Measurements from ENCODE around the gene SPRY2. TPM values are rescaled to one million over a fixed set of nuclear protein-coding genes. Genes with fewer than 3 reads are reported as not detected.

Gene SPRY2
- total RNA-seq, 2 donors from 2014 or later = 2.1 to 2.6 TPM

- H3K4me3 Mint-ChIP-seq = no peak overlapping the region
- no peak for ATAC-seq
- no peak overlapping the region for H3K27ac Mint-ChIP-seq
- no peaks in the 10 kb centered on the region for H3K4me1 Mint-ChIP-seq (ENCODE audit: low read depth in 2 of 2)
- no peak for DNase-seq (ENCODE audit: low spot score)
- no peaks in the 10 kb centered on the region for H3K36me3 Mint-ChIP-seq
- no peaks in the 10 kb centered on the region for H3K27me3 Mint-ChIP-seq
- H3K9me3 Mint-ChIP-seq = no peaks in the 10 kb centered on the region
These were observed 25.9 kb downstream of the SPRY2 start for GRCh38 chr13:80314711-80315653.

GRCh38 chr13:80313668-80314256, 27.2 kb downstream of the SPRY2 start:
- ATAC-seq (no peak), DNase-seq (ENCODE audit: low spot score) (no peak)
- H3K4me1 Mint-ChIP-seq (ENCODE audit: low read depth in 2 of 2) = no peaks in the 10 kb centered on the region
- H3K36me3 Mint-ChIP-seq = no peaks in the 10 kb centered on the region
- H3K9me3 Mint-ChIP-seq = no peaks in the 10 kb centered on the region
- H3K4me3 Mint-ChIP-seq = no peak overlapping the region
- no peak overlapping the region for H3K27ac Mint-ChIP-seq
- H3K27me3 Mint-ChIP-seq = no peaks in the 10 kb centered on the region

GRCh38 chr13:80312967-80313366, 28.0 kb downstream of the SPRY2 start:
- Mint-ChIP-seq H3K36me3 (no peaks in the 10 kb centered on the region), H3K27ac (no peak overlapping the region), H3K4me1 (ENCODE audit: low read depth in 2 of 2) (no peaks in the 10 kb centered on the region), H3K9me3 (no peaks in the 10 kb centered on the region), H3K27me3 (no peaks in the 10 kb centered on the region), H3K4me3 (no peak overlapping the region)
- ATAC-seq (no peak), DNase-seq (ENCODE audit: low spot score) (no peak)

GRCh38 chr13:80312012-80312704, 28.8 kb downstream of the SPRY2 start:
- Mint-ChIP-seq H3K9me3 (no peaks in the 10 kb centered on the region), H3K27me3 (no peaks in the 10 kb centered on the region), H3K27ac (no peak overlapping the region), H3K4me1 (ENCODE audit: low read depth in 2 of 2) (no peaks in the 10 kb centered on the region), H3K36me3 (no peaks in the 10 kb centered on the region), H3K4me3 (no peak overlapping the region)
- DNase-seq (ENCODE audit: low spot score) (no peak), ATAC-seq (no peak)

GRCh38 chr13:80309926-80310325, 31.0 kb downstream of the SPRY2 start:
- no peaks in the 10 kb centered on the region for H3K27me3 Mint-ChIP-seq
- peaks cover 5 to 8% of the 10 kb centered on the region in 2 donors for H3K4me1 Mint-ChIP-seq (ENCODE audit: low read depth in 2 of 2)
- ATAC-seq (no peak), DNase-seq (ENCODE audit: low spot score) (no peak)
- H3K9me3 Mint-ChIP-seq = no peaks in the 10 kb centered on the region
- H3K4me3 Mint-ChIP-seq = no peak overlapping the region
- no peak overlapping the region for H3K27ac Mint-ChIP-seq
- no peaks in the 10 kb centered on the region for H3K36me3 Mint-ChIP-seq

GRCh38 chr13:80307401-80307987, 33.4 kb downstream of the SPRY2 start:
- Mint-ChIP-seq H3K9me3 (no peaks in the 10 kb centered on the region), H3K27ac (no peak overlapping the region), H3K4me3 (no peak overlapping the region), H3K4me1 (ENCODE audit: low read depth in 2 of 2) (peaks cover 5 to 8% of the 10 kb centered on the region in 2 donors), H3K36me3 (no peaks in the 10 kb centered on the region), H3K27me3 (no peaks in the 10 kb centered on the region)
- ATAC-seq (no peak), DNase-seq (ENCODE audit: low spot score) (no peak)

- DNase-seq (ENCODE audit: low spot score) = no peak
- Mint-ChIP-seq H3K36me3 (no peaks in the 10 kb centered on the region), H3K9me3 (no peaks in the 10 kb centered on the region), H3K4me3 (peak overlapping the region; percentile 47), H3K27me3 (no peaks in the 10 kb centered on the region), H3K27ac (no peak overlapping the region), H3K4me1 (ENCODE audit: low read depth in 2 of 2) (peaks cover 5 to 8% of the 10 kb centered on the region in 2 donors)
- ATAC-seq = no peak
These were observed 34.5 kb downstream of the SPRY2 start for GRCh38 chr13:80306337-80306972.

GRCh38 chr13:80305737-80306136, 35.2 kb downstream of the SPRY2 start:
- Mint-ChIP-seq H3K4me3 (peak overlapping the region; percentile 47), H3K9me3 (no peaks in the 10 kb centered on the region), H3K4me1 (ENCODE audit: low read depth in 2 of 2) (peaks cover 5 to 8% of the 10 kb centered on the region in 2 donors), H3K36me3 (no peaks in the 10 kb centered on the region), H3K27me3 (no peaks in the 10 kb centered on the region), H3K27ac (no peak overlapping the region)
- ATAC-seq (peak; percentile 52 to 63), DNase-seq (ENCODE audit: low spot score) (no peak)

GRCh38 chr13:80303225-80303811, 37.6 kb downstream of the SPRY2 start:
- ATAC-seq = no peak
- H3K4me3 Mint-ChIP-seq = no peak overlapping the region
- no peak overlapping the region for H3K27ac Mint-ChIP-seq

GRCh38 chr13:80299046-80299445, 41.9 kb downstream of the SPRY2 start:
- Mint-ChIP-seq H3K4me3 (no peak overlapping the region), H3K4me1 (ENCODE audit: low read depth in 2 of 2) (no peaks in the 10 kb centered on the region), H3K27me3 (no peaks in the 10 kb centered on the region), H3K27ac (no peak overlapping the region), H3K36me3 (no peaks in the 10 kb centered on the region), H3K9me3 (no peaks in the 10 kb centered on the region)
- ATAC-seq (no peak), DNase-seq (ENCODE audit: low spot score) (no peak)

More at GRCh38 chr13:80303225-80303811, 37.6 kb downstream of the SPRY2 start:
- no peak for DNase-seq (ENCODE audit: low spot score)
- H3K9me3 Mint-ChIP-seq = no peaks in the 10 kb centered on the region
- no peaks in the 10 kb centered on the region for H3K36me3 Mint-ChIP-seq
- peaks cover 5 to 8% of the 10 kb centered on the region in 2 donors for H3K4me1 Mint-ChIP-seq (ENCODE audit: low read depth in 2 of 2)
- no peaks in the 10 kb centered on the region for H3K27me3 Mint-ChIP-seq

GRCh38 chr13:80297503-80297902, 43.4 kb downstream of the SPRY2 start:
- no peaks in the 10 kb centered on the region for H3K9me3 Mint-ChIP-seq
- H3K27ac Mint-ChIP-seq = no peak overlapping the region
- ATAC-seq (no peak), DNase-seq (ENCODE audit: low spot score) (no peak)
- H3K27me3 Mint-ChIP-seq = no peaks in the 10 kb centered on the region
- H3K36me3 Mint-ChIP-seq = no peaks in the 10 kb centered on the region
- H3K4me1 Mint-ChIP-seq (ENCODE audit: low read depth in 2 of 2) = no peaks in the 10 kb centered on the region
- H3K4me3 Mint-ChIP-seq = no peak overlapping the region

- DNase-seq (ENCODE audit: low spot score) (no peak), ATAC-seq (no peak)
- H3K9me3 Mint-ChIP-seq = no peaks in the 10 kb centered on the region
- no peak overlapping the region for H3K4me3 Mint-ChIP-seq
- no peaks in the 10 kb centered on the region for H3K4me1 Mint-ChIP-seq (ENCODE audit: low read depth in 2 of 2)
- no peak overlapping the region for H3K27ac Mint-ChIP-seq
- no peaks in the 10 kb centered on the region for H3K27me3 Mint-ChIP-seq
- no peaks in the 10 kb centered on the region for H3K36me3 Mint-ChIP-seq
These were observed 43.8 kb downstream of the SPRY2 start for GRCh38 chr13:80297094-80297493.

- H3K36me3 Mint-ChIP-seq = no peaks in the 10 kb centered on the region
- no peak overlapping the region for H3K4me3 Mint-ChIP-seq
- no peaks in the 10 kb centered on the region for H3K27me3 Mint-ChIP-seq
- H3K9me3 Mint-ChIP-seq = no peaks in the 10 kb centered on the region
- no peak overlapping the region for H3K27ac Mint-ChIP-seq
- no peak for ATAC-seq
- no peak for DNase-seq (ENCODE audit: low spot score)
- H3K4me1 Mint-ChIP-seq (ENCODE audit: low read depth in 2 of 2) = no peaks in the 10 kb centered on the region
These were observed 44.3 kb downstream of the SPRY2 start for GRCh38 chr13:80296638-80297037.
